H1 (cell line): ENCODE data around the gene RPS6KA2. TPM values are rescaled to one million over a fixed set of nuclear protein-coding genes. Genes with fewer than 3 reads are reported as not detected.

ENCODE experiments used
- FOSL1 ChIP-seq: IDR thresholded peaks from 2 replicates; pipeline ENCODE4 v1.6.1; 2011; ENCODE audit warnings: mild to moderate bottlenecking, low read depth, low read length, moderate library complexity; ENCODE audit not compliant: insufficient read depth
- TAF1 ChIP-seq: IDR thresholded peaks from 2 replicates; pipeline ENCODE4 v1.6.1; 2011; ENCODE audit warnings: mild to moderate bottlenecking, low read depth, low read length
- polyA plus RNA-seq, 7 experiments: library from polyadenylated mRNA; depleted of rRNA in 3 of 7; stranded (reverse) in 5 of 7; unstranded in 2 of 7; fragments of >200 nt in 5 of 7; fragments of 200-250 nt in 2 of 7; gene quantifications; 1 replicate in 5 of 7; 2 replicates in 1 of 7; 4 replicates in 1 of 7; pipeline versions ENCODE4 v1.2.1 to v1.2.3, GENCODE V29; 2011 to 2013; ENCODE audit warnings: missing spikeins in 2 of 7, mixed read lengths in 2 of 7
- total RNA-seq: library from RNA; stranded (reverse); fragmentation: NEBNext Ultra II Directional; extraction: Animal tissue kit (Norgen Biotek cat#: 25700); gene quantifications from 2 replicates; pipeline ENCODE4 v1.2.1, GENCODE V29; 2021

Gene RPS6KA2
- total and polyA plus RNA-seq, 2 of the 8 experiments (the other 6 are each of a cell fraction or from before 2014, with no cell fraction given) = 8.8 to 25.7 TPM

GRCh38 chr6:166369782-166370181 lies 257.3 kb downstream of the RPS6KA2 start (continued):
- TF ChIP-seq FOSL1 (no peak), TAF1 (no peak)
